ENCODE measurements around the gene CCDC61. TPM values are rescaled to one million over a fixed set of nuclear protein-coding genes. Genes with fewer than 3 reads are reported as not detected.

CCDC61 gene
- total and polyA plus RNA-seq, 2 of the 8 experiments (the other 6 are each of a cell fraction or from before 2014, with no cell fraction given) = 7.8 to 17.4 TPM

- Histone ChIP-seq H2AK5ac (ENCODE audit: low read depth, low read length) (no peak overlapping the region), H3K56ac (replicated peaks; ENCODE audit: insufficient read length, low read depth, low read length) (no peak overlapping the region), H3K36me3 (ENCODE audit: control insufficient read depth in 2 of 4, insufficient read depth in 4 of 4, low read length in 3 of 4) (no peaks in the 10 kb centered on the region), H3K79me2 (ENCODE audit: control insufficient read depth in 1 of 2, insufficient read depth in 2 of 2, low read length in 2 of 2) (no peaks in the 10 kb centered on the region), H3K23ac (ENCODE audit: insufficient read length) (no peak overlapping the region), H4K20me1 (replicated peaks in 1 of 2; ENCODE audit: control insufficient read depth in 1 of 2, insufficient read depth in 2 of 2, low read length in 2 of 2) (no peaks in the 10 kb centered on the region), H4K5ac (ENCODE audit: insufficient read length, low read depth, low read length) (no peak overlapping the region), H2BK15ac (ENCODE audit: low read length) (no peak overlapping the region), H2AFZ (ENCODE audit: low read length) (no peak overlapping the region), H2BK120ac (replicated peaks; ENCODE audit: low read depth, low read length) (no peak overlapping the region), H2BK5ac (ENCODE audit: low read depth, low read length) (no peak overlapping the region), H3K27ac (ENCODE audit: low read depth, low read length) (no peak overlapping the region), H2BK20ac (ENCODE audit: low read length) (no peak overlapping the region), H3K14ac (ENCODE audit: insufficient read length) (no peak overlapping the region), H3K9me3 (ENCODE audit: insufficient read depth in 2 of 2, low read depth in 1 of 2, low read length in 1 of 2) (peaks cover 0 to 4% of the 10 kb centered on the region in 2 experiments; a peak in 1 of 4 replicates), H3K4me1 (replicated peaks in 1 of 4; ENCODE audit: control insufficient read depth in 3 of 4, insufficient read depth in 4 of 4, low read length in 3 of 4) (no peaks in the 10 kb centered on the region), H3K4me2 (ENCODE audit: insufficient read depth in 1 of 2, low read depth in 2 of 2, low read length in 2 of 2) (no peak overlapping the region), H3K9ac (replicated peaks in 1 of 4; ENCODE audit: extremely low read depth in 1 of 4, low read depth in 3 of 4, low read length in 3 of 4) (no peak overlapping the region), H4K91ac (replicated peaks; ENCODE audit: insufficient read length, low read length) (no peak overlapping the region), H4K8ac (ENCODE audit: extremely low read depth, insufficient read depth, low read length) (no peak overlapping the region), H3K4me3 (ENCODE audit: extremely low read depth in 1 of 4, insufficient read depth in 2 of 4, low read depth in 3 of 4, low read length in 4 of 4) (no peak overlapping the region), H3K18ac (ENCODE audit: extremely low read depth, low read length) (no peak overlapping the region), H3K79me1 (ENCODE audit: low read depth, low read length) (no peaks in the 10 kb centered on the region), H2BK12ac (ENCODE audit: low read depth, low read length) (no peak overlapping the region), H3K4ac (replicated peaks; ENCODE audit: insufficient read length, low read depth, low read length) (no peak overlapping the region), H3K23me2 (ENCODE audit: low read depth, low read length) (no peaks in the 10 kb centered on the region), H3K27me3 (replicated peaks in 1 of 4; ENCODE audit: control insufficient read depth in 3 of 4, extremely low read depth in 1 of 4, insufficient read depth in 3 of 4, low read length in 3 of 4) (no peaks in the 10 kb centered on the region; a peak in 1 of 7 replicates)
- FAIRE-seq (no peak), DNase-seq (ENCODE audit: low read depth in 1 of 2, low spot score in 2 of 2) (no peak)
- TF ChIP-seq BCL11A (IDR thresholded peaks at IDR 0.05; ENCODE audit: low read depth in 2 of 2, low read length in 2 of 2) (no peak), TAF7 (optimal IDR thresholded peaks at IDR 0.05; ENCODE audit: borderline replicate concordance, low read depth, low read length) (no peak)
- WGBS, 2 experiments (ENCODE audit: extremely low coverage in 1 of 2, insufficient coverage in 1 of 2, insufficient read length in 1 of 2, insufficient replicate concordance in 2 of 2, low coverage in 1 of 2, low lambda C conversion rate in 2 of 2, missing lambda C conversion rate in 1 of 2) = 63% methylated on average over 4 of the region's 4 CpGs; no CpG with 5 or more reads in 1 of the 2 experiments
- ChIA-PET CTCF (ENCODE audit: partially characterized antibody) (interaction anchor here (1.3 to 6.6 kb wide), 2 partner anchors 25 to 29 kb away, joined by 7 to 31 read pairs; no protein-coding TSS in a partner anchor), POLR2A (ENCODE audit: partially characterized antibody) (interaction anchor here (0.6 kb wide), 1 partner anchor 17 kb away, joined by 3 read pairs; no protein-coding TSS in a partner anchor)
Measured at GRCh38 chr19:46052896-46053295, 57.6 kb downstream of the CCDC61 start.

Measured in H1 (cell line).